ENCODE results near the gene EML4. TPM values are rescaled to one million over a fixed set of nuclear protein-coding genes. Genes with fewer than 3 reads are reported as not detected.

The EML4 gene
- polyA plus RNA-seq, 1 of the 3 experiments (the other 2 are of a cell fraction) = 35.0 TPM

- Histone ChIP-seq H3K27me3 (ENCODE audit: insufficient read depth) (no peaks in the 10 kb centered on the region), H2AFZ (ENCODE audit: low read depth) (no peak overlapping the region), H4K20me1 (ENCODE audit: insufficient read depth) (peaks cover 15% of the 10 kb centered on the region; the same call in 1 of the 2 replicates), H3K36me3 (replicated peaks in 1 of 2; ENCODE audit: control insufficient read depth in 1 of 2, insufficient read depth in 2 of 2, low read length in 1 of 2) (peaks cover 26 to 51% of the 10 kb centered on the region in 2 experiments), H3K27ac (ENCODE audit: low read depth in 2 of 2, low read length in 1 of 2) (no peak overlapping the region), H3K79me2 (ENCODE audit: insufficient read depth) (peaks cover 94% of the 10 kb centered on the region), H3F3A (replicated peaks; ENCODE audit: insufficient read depth) (peaks cover 10% of the 10 kb centered on the region), H3K4me1 (ENCODE audit: control insufficient read depth in 1 of 2, insufficient read depth in 2 of 2, low read depth in 1 of 2, low read length in 1 of 2) (peaks cover 0 to 1% of the 10 kb centered on the region in 2 experiments; a peak in 1 of 4 replicates), H3K4me2 (no peak overlapping the region), H3K4me3 (ENCODE audit: low read depth in 2 of 2, low read length in 1 of 2) (no peak overlapping the region), H3K9me2 (no peaks in the 10 kb centered on the region), H3K9me3 (no peaks in the 10 kb centered on the region), H3K9ac (no peak overlapping the region)
- DNase-seq = no peak
- ChIA-PET POLR2A (no interaction called here), CTCF (no interaction called here)
- WGBS (ENCODE audit: low lambda C conversion rate) = 98% methylated on average over 8 of the region's 8 CpGs
- TF ChIP-seq SMC3 (IDR thresholded peaks at IDR 0.05; ENCODE audit: low read depth, low read length) = no peak
- no peak for TF ChIP-seq TEAD4 (IDR thresholded peaks at IDR 0.05; ENCODE audit: borderline replicate concordance, insufficient read depth)
- no peak for TF ChIP-seq CHD2 (IDR thresholded peaks at IDR 0.05; ENCODE audit: low read length, partially characterized antibody)
- TF ChIP-seq, protein P1, sequence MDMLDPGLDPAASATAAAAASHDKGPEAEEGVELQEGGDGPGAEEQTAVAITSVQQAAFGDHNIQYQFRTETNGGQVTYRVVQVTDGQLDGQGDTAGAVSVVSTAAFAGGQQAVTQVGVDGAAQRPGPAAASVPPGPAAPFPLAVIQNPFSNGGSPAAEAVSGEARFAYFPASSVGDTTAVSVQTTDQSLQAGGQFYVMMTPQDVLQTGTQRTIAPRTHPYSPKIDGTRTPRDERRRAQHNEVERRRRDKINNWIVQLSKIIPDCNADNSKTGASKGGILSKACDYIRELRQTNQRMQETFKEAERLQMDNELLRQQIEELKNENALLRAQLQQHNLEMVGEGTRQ (IDR thresholded peaks at IDR 0.05; ENCODE audit: borderline replicate concordance, low read depth, low read length) = no peak
- TF ChIP-seq GABPA (IDR thresholded peaks at IDR 0.05; ENCODE audit: low read depth) = no peak
- no peak for TF ChIP-seq TAF1 (IDR thresholded peaks at IDR 0.05; ENCODE audit: borderline replicate concordance, low read depth, low read length)
- TF ChIP-seq GATA2 (CRISPR knock-in tag; IDR thresholded peaks at IDR 0.05) = no peak
These were observed 179.1 kb downstream of the EML4 start for GRCh38 chr2:42348113-42348805.

GRCh38 chr2:42350434-42351063 is 181.4 kb downstream of the EML4 start:
- peaks cover 25% of the 10 kb centered on the region for H4K20me1 ChIP-seq (ENCODE audit: insufficient read depth)
- no peaks in the 10 kb centered on the region for H3K27me3 ChIP-seq (ENCODE audit: insufficient read depth)
- 67% methylated on average over 3 of the region's 3 CpGs for WGBS (ENCODE audit: low lambda C conversion rate)
- peaks cover 25 to 32% of the 10 kb centered on the region in 2 experiments for H3K36me3 ChIP-seq (replicated peaks in 1 of 2; ENCODE audit: control insufficient read depth in 1 of 2, insufficient read depth in 2 of 2, low read length in 1 of 2)
- ChIA-PET CTCF (interaction anchor here (0.9 to 2.0 kb wide), 4 partner anchors 10 to 510 kb away, joined by 4 to 6 read pairs (median 4); partner anchors contain the start of gene COX7A2L), POLR2A (no interaction called here)
- peaks cover 5% of the 10 kb centered on the region for H3F3A ChIP-seq (replicated peaks; ENCODE audit: insufficient read depth)
- no peak for DNase-seq
- H3K4me1 ChIP-seq (ENCODE audit: control insufficient read depth in 1 of 2, insufficient read depth in 2 of 2, low read depth in 1 of 2, low read length in 1 of 2) = no peaks in the 10 kb centered on the region; a peak in 1 of 4 replicates
- no peaks in the 10 kb centered on the region for H3K9me3 ChIP-seq
- TF ChIP-seq CHD2 (IDR thresholded peaks at IDR 0.05; ENCODE audit: low read length, partially characterized antibody) = no peak
- no peak for TF ChIP-seq TEAD4 (IDR thresholded peaks at IDR 0.05; ENCODE audit: borderline replicate concordance, insufficient read depth)
- no peaks in the 10 kb centered on the region for H3K9me2 ChIP-seq
- no peak overlapping the region for H3K27ac ChIP-seq (ENCODE audit: low read depth in 2 of 2, low read length in 1 of 2)
- no peak overlapping the region for H3K4me2 ChIP-seq
- H3K9ac ChIP-seq = no peak overlapping the region
- H3K4me3 ChIP-seq (ENCODE audit: low read depth in 2 of 2, low read length in 1 of 2) = no peak overlapping the region
- no peak overlapping the region for H2AFZ ChIP-seq (ENCODE audit: low read depth)
- peaks cover 95% of the 10 kb centered on the region for H3K79me2 ChIP-seq (ENCODE audit: insufficient read depth)

GRCh38 chr2:42351864-42352263 is 182.7 kb downstream of the EML4 start:
- Histone ChIP-seq H3K4me1 (ENCODE audit: control insufficient read depth in 1 of 2, insufficient read depth in 2 of 2, low read depth in 1 of 2, low read length in 1 of 2) (no peaks in the 10 kb centered on the region), H3K4me3 (ENCODE audit: low read depth in 2 of 2, low read length in 1 of 2) (no peak overlapping the region), H3K9me2 (no peaks in the 10 kb centered on the region), H3K9ac (no peak overlapping the region), H3K9me3 (no peaks in the 10 kb centered on the region), H2AFZ (ENCODE audit: low read depth) (no peak overlapping the region), H3K27ac (ENCODE audit: low read depth in 2 of 2, low read length in 1 of 2) (no peak overlapping the region), H3K79me2 (ENCODE audit: insufficient read depth) (peaks cover 97% of the 10 kb centered on the region), H3K4me2 (no peak overlapping the region), H4K20me1 (ENCODE audit: insufficient read depth) (peaks cover 25% of the 10 kb centered on the region), H3K27me3 (ENCODE audit: insufficient read depth) (no peaks in the 10 kb centered on the region), H3F3A (replicated peaks; ENCODE audit: insufficient read depth) (peaks cover 5% of the 10 kb centered on the region), H3K36me3 (replicated peaks in 1 of 2; ENCODE audit: control insufficient read depth in 1 of 2, insufficient read depth in 2 of 2, low read length in 1 of 2) (peaks cover 17 to 25% of the 10 kb centered on the region in 2 experiments)
- TF ChIP-seq RCOR1 (IDR thresholded peaks at IDR 0.05; ENCODE audit: low read length) = no peak
- no peak for TF ChIP-seq RFX5 (IDR thresholded peaks at IDR 0.05; ENCODE audit: low read length)
- TF ChIP-seq, protein P1 (IDR thresholded peaks at IDR 0.05; ENCODE audit: borderline replicate concordance, low read depth, low read length) = no peak
- no peak for TF ChIP-seq TCF12 (IDR thresholded peaks at IDR 0.05)
- no peak for TF ChIP-seq GATA2 (CRISPR knock-in tag; IDR thresholded peaks at IDR 0.05)
- no peak for TF ChIP-seq SMC3 (IDR thresholded peaks at IDR 0.05; ENCODE audit: low read depth, low read length)
- no peak for TF ChIP-seq CHD2 (IDR thresholded peaks at IDR 0.05; ENCODE audit: low read length, partially characterized antibody)
- no peak for TF ChIP-seq GABPA (IDR thresholded peaks at IDR 0.05; ENCODE audit: low read depth)
- TF ChIP-seq NFIC (IDR thresholded peaks at IDR 0.05; ENCODE audit: borderline replicate concordance) = no peak
- TF ChIP-seq REST (IDR thresholded peaks at IDR 0.05; ENCODE audit: low read depth, low read length) = no peak
- WGBS (ENCODE audit: low lambda C conversion rate) = 95% methylated on average over 5 of the region's 5 CpGs
- no peak for DNase-seq
- ChIA-PET POLR2A (no interaction called here), CTCF (interaction anchor here (1.1 to 2.0 kb wide), 5 partner anchors 8 to 512 kb away, joined by 3 to 6 read pairs (median 4); partner anchors contain the start of gene COX7A2L)

Measured in SK-N-SH (cell line).